Endodermal cell (in vitro differentiated cells): ENCODE results near the gene EFCAB14. TPM values are rescaled to one million over a fixed set of nuclear protein-coding genes. Genes with fewer than 3 reads are reported as not detected.
A peak's percentile ranks its signal among the peaks of the same experiment; 100 is the strongest.
"Not testable (repeated sequence)": the region's sequence is repeated elsewhere in the genome, so short reads cannot be mapped to it uniquely, and the experiment has no call there.

Experiments used
- DNase-seq: peaks from one replicate; pipeline ENCODE4 v3.0.0-alpha.2; 2017
- H3K27ac ChIP-seq: 2 replicates; pipeline ENCODE4 v1.5.1; 2013; ENCODE audit warnings: mild to moderate bottlenecking, low read depth, low read length, moderate library complexity
- H3K27me3 ChIP-seq: 2 replicates; pipeline ENCODE4 v1.6.1; 2013; ENCODE audit warnings: mild to moderate bottlenecking, low read length, moderate library complexity; ENCODE audit not compliant: insufficient read depth, control insufficient read depth, poor library complexity, severe bottlenecking
- H3K36me3 ChIP-seq: 2 replicates; pipeline ENCODE4 v1.7.0; 2013; ENCODE audit warnings: mild to moderate bottlenecking, low read length, moderate library complexity; ENCODE audit not compliant: control insufficient read depth, insufficient read depth
- H3K4me1 ChIP-seq: one replicate; pipeline ENCODE4 v1.7.0; 2013; ENCODE audit warnings: low read length; ENCODE audit not compliant: control insufficient read depth, insufficient read depth
- H3K4me3 ChIP-seq: 2 replicates; pipeline ENCODE4 v1.5.1; 2013; ENCODE audit warnings: mild to moderate bottlenecking, low read length, moderate library complexity
- H3K9ac ChIP-seq: 2 replicates; pipeline ENCODE4 v1.6.1; 2013; ENCODE audit warnings: mild to moderate bottlenecking, low read length, moderate library complexity; ENCODE audit not compliant: poor library complexity, severe bottlenecking; ENCODE audit errors: extremely low read depth
- H3K9me3 ChIP-seq: 2 replicates; pipeline ENCODE4 v1.6.1; 2013; ENCODE audit warnings: mild to moderate bottlenecking, low read length, moderate library complexity; ENCODE audit not compliant: control insufficient read depth
- H3K27ac Mint-ChIP-seq: 2 replicates; pipeline ENCODE4 v1.8.0; 2020; ENCODE audit warnings: mixed read lengths
- H3K27me3 Mint-ChIP-seq: 2 replicates; pipeline ENCODE4 v1.8.0; 2021; ENCODE audit warnings: mild to moderate bottlenecking, mixed read lengths; ENCODE audit not compliant: insufficient read depth
- H3K36me3 Mint-ChIP-seq: 2 replicates; pipeline ENCODE4 v1.8.0; 2020; ENCODE audit warnings: low read depth, mixed read lengths
- H3K4me1 Mint-ChIP-seq: 2 replicates; pipeline ENCODE4 v1.8.0; 2020; ENCODE audit warnings: mixed read lengths
- H3K4me3 Mint-ChIP-seq: 2 replicates; pipeline ENCODE4 v1.8.0; 2020; ENCODE audit warnings: mild to moderate bottlenecking, moderate library complexity, mixed read lengths
- H3K9me3 Mint-ChIP-seq: 2 replicates; pipeline ENCODE4 v1.8.0; 2020; ENCODE audit warnings: mild to moderate bottlenecking, mixed read lengths
- CTCF ChIP-seq: fragments of 200-600 bp; sonication (generic); conservative IDR thresholded peaks from 2 replicates; pipeline ENCODE4 v1.5.0; 2021; ENCODE audit warnings: antibody characterized with exemption, mild to moderate bottlenecking
- WGBS, 2 experiments: methylation state at CpG; one replicate each; pipeline versions ENCODE4 v1.1.5 to v1.1.7; 2013; ENCODE audit warnings: missing lambda C conversion rate in 2 of 2, mixed read lengths in 1 of 2; ENCODE audit not compliant: insufficient coverage in 1 of 2, insufficient read length in 1 of 2; 5-methylcytosine and 5-hydroxymethylcytosine counted together
- total RNA-seq, 2 donors: library from RNA; stranded (reverse); fragmentation: NEBNext Ultra II Directional in 1 of 2; extraction: Animal tissue kit (Norgen Biotek cat#: 25700) in 1 of 2; gene quantifications; 2 replicates in 1 of 2; 3 replicates in 1 of 2; pipeline ENCODE4 v1.2.1, GENCODE V29; 2021

EFCAB14 gene
- total RNA-seq, 2 donors from 2014 or later = 82.7 to 83.4 TPM

DNA sequence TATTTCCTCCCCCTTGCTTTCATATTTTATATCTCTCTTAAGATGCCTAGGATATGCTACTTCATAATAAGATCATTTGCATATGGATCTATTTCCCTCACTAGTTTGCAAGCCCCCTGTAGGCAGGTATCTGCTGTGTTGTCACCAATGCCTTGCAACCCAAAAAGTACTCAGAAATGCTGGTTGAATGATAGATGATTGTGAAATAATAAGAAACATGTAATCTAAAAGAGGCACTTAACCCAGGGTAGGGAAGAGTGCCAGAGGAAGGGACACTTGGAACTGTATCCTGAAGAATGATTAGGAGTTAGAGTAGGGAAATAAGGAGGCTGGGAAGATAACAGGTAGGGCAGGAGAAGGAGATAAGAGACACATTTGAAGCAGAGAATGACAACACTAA, 63.1 kb downstream of the EFCAB14 start:
- H3K27me3 Mint-ChIP-seq = no peaks in the 10 kb centered on the region
- no peak for DNase-seq
- Histone ChIP-seq H3K27ac (no peak overlapping the region), H3K9me3 (peaks cover 7% of the 10 kb centered on the region), H3K9ac (no peak overlapping the region), H3K36me3 (peaks cover 64% of the 10 kb centered on the region), H3K4me1 (no peaks in the 10 kb centered on the region), H3K27me3 (no peaks in the 10 kb centered on the region), H3K4me3 (no peak overlapping the region)
- H3K9me3 Mint-ChIP-seq = peaks cover 8% of the 10 kb centered on the region
- H3K4me3 Mint-ChIP-seq = no peak overlapping the region
- peaks cover 15% of the 10 kb centered on the region for H3K4me1 Mint-ChIP-seq
- H3K27ac Mint-ChIP-seq = no peak overlapping the region
- peak; percentile 48 for TF ChIP-seq CTCF
- peaks cover 51% of the 10 kb centered on the region for H3K36me3 Mint-ChIP-seq

DNA sequence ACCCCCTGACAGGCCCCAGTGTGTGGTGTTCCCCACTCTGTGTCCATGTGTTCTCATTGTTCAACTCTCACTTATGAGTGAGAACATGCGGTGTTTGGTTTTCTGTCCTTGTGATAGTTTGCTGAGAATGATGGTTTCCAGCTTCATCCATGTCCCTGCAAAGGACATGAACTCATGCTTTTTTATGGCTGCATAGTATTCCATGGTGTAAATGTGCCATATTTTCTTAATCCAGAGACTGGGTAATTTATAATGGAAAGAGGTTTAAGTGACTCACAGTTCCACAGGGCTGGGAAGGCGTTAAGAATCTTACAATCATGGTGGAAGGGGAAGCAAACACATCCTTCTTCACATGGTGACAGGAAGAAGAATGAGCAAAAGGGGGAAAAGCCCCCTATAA, 64.2 kb downstream of the EFCAB14 start:
- H3K27ac Mint-ChIP-seq, H3K9ac ChIP-seq, H3K4me3 Mint-ChIP-seq, H3K27ac ChIP-seq, DNase-seq, H3K4me1 ChIP-seq, H3K27me3 ChIP-seq, H3K27me3 Mint-ChIP-seq, H3K4me3 ChIP-seq: not testable (repeated sequence)
- Mint-ChIP-seq H3K9me3 (peaks cover 18% of the 10 kb centered on the region), H3K36me3 (peaks cover 62% of the 10 kb centered on the region), H3K4me1 (peaks cover 15% of the 10 kb centered on the region)
- Histone ChIP-seq H3K9me3 (peaks cover 18% of the 10 kb centered on the region), H3K36me3 (peaks cover 71% of the 10 kb centered on the region)
- WGBS, 2 experiments = 98% methylated on average over 2 of the region's 2 CpGs; no CpG with 5 or more reads in 1 of the 2 experiments

DNA sequence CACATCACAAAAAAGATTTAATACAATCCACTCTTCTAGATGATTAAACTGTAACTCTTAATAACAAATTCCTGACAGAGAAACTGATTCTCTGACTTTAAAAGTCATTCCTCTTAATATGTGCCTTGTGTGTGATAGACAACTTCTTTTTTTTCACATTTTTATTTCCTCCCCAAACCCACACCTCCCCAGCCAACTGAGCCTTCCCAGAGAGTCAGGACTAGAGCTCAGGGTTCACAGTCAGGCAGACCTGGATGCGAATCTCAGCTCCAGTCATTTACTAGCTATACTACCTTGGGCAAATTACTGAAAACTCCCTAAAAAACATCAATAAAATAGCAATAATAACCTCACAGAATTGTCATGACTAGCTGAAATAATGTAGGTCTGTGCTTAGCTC, 64.9 kb downstream of the EFCAB14 start:
- peaks cover 25% of the 10 kb centered on the region for H3K9me3 Mint-ChIP-seq
- Histone ChIP-seq H3K4me3 (no peak overlapping the region), H3K9ac (no peak overlapping the region), H3K9me3 (peaks cover 25% of the 10 kb centered on the region), H3K4me1 (no peaks in the 10 kb centered on the region), H3K36me3 (peaks cover 73% of the 10 kb centered on the region), H3K27ac (no peak overlapping the region), H3K27me3 (no peaks in the 10 kb centered on the region)
- no peak for TF ChIP-seq CTCF
- DNase-seq = no peak
- H3K27ac Mint-ChIP-seq = no peak overlapping the region
- H3K36me3 Mint-ChIP-seq = peaks cover 65% of the 10 kb centered on the region
- peaks cover 15% of the 10 kb centered on the region for H3K4me1 Mint-ChIP-seq
- WGBS, 2 experiments = 91% methylated on average over 1 of the region's 1 CpG; no CpG with 5 or more reads in 1 of the 2 experiments
- no peak overlapping the region for H3K4me3 Mint-ChIP-seq
- no peaks in the 10 kb centered on the region for H3K27me3 Mint-ChIP-seq

DNA sequence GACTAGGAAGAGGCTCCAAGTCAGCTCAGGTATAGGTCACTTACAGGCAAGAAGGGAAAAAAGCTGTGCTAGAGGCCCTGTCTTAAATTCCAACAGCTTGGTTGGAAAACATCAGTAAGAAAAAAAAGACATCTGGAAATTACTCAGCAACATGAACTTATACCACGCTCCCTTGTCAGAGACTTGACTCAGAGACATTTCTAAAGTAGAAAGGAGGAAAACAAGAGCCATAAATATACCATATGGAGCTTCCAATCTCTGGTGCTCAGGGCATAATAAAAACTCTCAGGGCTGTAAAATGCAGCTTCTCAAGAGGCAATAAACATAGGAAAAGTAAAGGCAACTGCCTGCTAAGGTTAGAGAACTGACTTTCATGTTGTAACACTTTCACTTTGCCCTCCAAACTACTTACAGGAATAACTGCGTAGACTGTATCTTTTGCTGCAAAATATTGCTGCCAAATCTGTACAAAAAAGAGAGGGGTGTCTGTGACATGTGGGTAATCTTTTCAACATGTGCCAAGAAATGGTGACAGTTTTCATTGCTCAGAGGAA, 65.4 kb downstream of the EFCAB14 start:
- Mint-ChIP-seq H3K27me3 (no peaks in the 10 kb centered on the region), H3K4me3 (no peak overlapping the region), H3K4me1 (peaks cover 14% of the 10 kb centered on the region), H3K9me3 (peaks cover 29% of the 10 kb centered on the region), H3K36me3 (peaks cover 68% of the 10 kb centered on the region), H3K27ac (no peak overlapping the region)
- no peak overlapping the region for H3K9ac ChIP-seq
- no peaks in the 10 kb centered on the region for H3K4me1 ChIP-seq
- peaks cover 30% of the 10 kb centered on the region for H3K9me3 ChIP-seq
- TF ChIP-seq CTCF = no peak
- no peaks in the 10 kb centered on the region for H3K27me3 ChIP-seq
- no peak for DNase-seq
- H3K27ac ChIP-seq = no peak overlapping the region
- 98 to 100% methylated on average over 1 to 2 of the region's 2 CpGs for WGBS, 2 experiments
- H3K4me3 ChIP-seq = no peak overlapping the region
- peaks cover 77% of the 10 kb centered on the region for H3K36me3 ChIP-seq
